Transverse colon (tissue), 4 donors: Measurements from ENCODE around the gene MTHFD2L.

Experiments
- EP300 ChIP-seq: sonication (generic); formaldehyde crosslinking; IDR thresholded peaks from one replicate; pipeline ENCODE4 v1.6.1; 2017; ENCODE audit warnings: antibody characterized with exemption, low read depth
- POLR2AphosphoS5 ChIP-seq, 3 donors: sonication (generic); formaldehyde crosslinking; IDR thresholded peaks; one replicate each; pipeline ENCODE4 v1.6.1; 2016; ENCODE audit warnings: antibody characterized with exemption in 3 of 3
- TF ChIP-seq, protein P1 (sequence below), 5 experiments: fragments of 200-600 bp in 3 of 5; fragments of 450-650 bp in 2 of 5; sonication (generic) in 3 of 5; IDR thresholded peaks; 1 replicate in 2 of 5; 2 replicates in 3 of 5; pipeline ENCODE4 v1.5.1; 2016 to 2017; ENCODE audit warnings: antibody characterized with exemption in 5 of 5, inconsistent platforms in 3 of 5, mild to moderate bottlenecking in 2 of 5, moderate library complexity in 1 of 5

DNA sequence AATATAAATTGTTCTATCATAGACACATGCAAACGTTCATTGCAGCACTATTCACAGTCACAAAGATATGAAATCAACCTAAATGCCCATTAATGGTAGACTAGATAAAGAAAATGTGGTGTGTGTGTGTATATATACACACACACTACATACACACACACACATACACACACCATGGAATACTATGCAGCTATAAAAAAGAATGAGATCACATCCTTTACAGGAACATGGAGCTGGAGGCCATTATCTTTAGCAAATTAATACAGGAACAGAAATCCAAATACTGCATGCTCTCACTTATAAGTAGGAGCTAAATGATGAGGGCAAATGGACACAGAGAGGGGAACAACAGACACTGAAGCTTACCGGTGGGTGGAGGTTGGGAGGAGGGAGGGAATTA, 65.2 kb downstream of the MTHFD2L start:
- TF ChIP-seq EP300 (no peak), POLR2AphosphoS5 (IDR thresholded peaks at IDR 0.05) (no peak)
- TF ChIP-seq, protein P1, sequence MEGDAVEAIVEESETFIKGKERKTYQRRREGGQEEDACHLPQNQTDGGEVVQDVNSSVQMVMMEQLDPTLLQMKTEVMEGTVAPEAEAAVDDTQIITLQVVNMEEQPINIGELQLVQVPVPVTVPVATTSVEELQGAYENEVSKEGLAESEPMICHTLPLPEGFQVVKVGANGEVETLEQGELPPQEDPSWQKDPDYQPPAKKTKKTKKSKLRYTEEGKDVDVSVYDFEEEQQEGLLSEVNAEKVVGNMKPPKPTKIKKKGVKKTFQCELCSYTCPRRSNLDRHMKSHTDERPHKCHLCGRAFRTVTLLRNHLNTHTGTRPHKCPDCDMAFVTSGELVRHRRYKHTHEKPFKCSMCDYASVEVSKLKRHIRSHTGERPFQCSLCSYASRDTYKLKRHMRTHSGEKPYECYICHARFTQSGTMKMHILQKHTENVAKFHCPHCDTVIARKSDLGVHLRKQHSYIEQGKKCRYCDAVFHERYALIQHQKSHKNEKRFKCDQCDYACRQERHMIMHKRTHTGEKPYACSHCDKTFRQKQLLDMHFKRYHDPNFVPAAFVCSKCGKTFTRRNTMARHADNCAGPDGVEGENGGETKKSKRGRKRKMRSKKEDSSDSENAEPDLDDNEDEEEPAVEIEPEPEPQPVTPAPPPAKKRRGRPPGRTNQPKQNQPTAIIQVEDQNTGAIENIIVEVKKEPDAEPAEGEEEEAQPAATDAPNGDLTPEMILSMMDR (IDR thresholded peaks at IDR 0.05): no peak
